ENCODE results near the gene ACTN4. TPM values are rescaled to one million over a fixed set of nuclear protein-coding genes. Genes with fewer than 3 reads are reported as not detected.
A peak's percentile ranks its signal among the peaks of the same experiment; 100 is the strongest.

Gene ACTN4
- total and polyA plus RNA-seq, 10 of the 15 experiments (the other 5 are each of a cell fraction or from before 2014, with no cell fraction given), result 2.4 to 293 (median 72.5) TPM

GRCh38 chr19:38684862-38685665 lies 37.6 kb downstream of the ACTN4 start (continued):
- TF ChIP-seq EZH2 (IDR thresholded peaks at IDR 0.05; ENCODE audit: borderline replicate concordance, control insufficient read depth, low read depth, low read length) (no peak), EGR1 (IDR thresholded peaks at IDR 0.05; ENCODE audit: borderline replicate concordance in 1 of 2, low read depth in 2 of 2, low read length in 2 of 2) (no peak)

- Histone ChIP-seq H4K20me1 (ENCODE audit: control insufficient read depth, insufficient read depth) (no peaks in the 10 kb centered on the region; the same call in 1 of the 2 replicates), H3K9ac (ENCODE audit: control insufficient read depth, insufficient read depth, low read length) (peak overlapping the region; percentile 13; the same call in 1 of the 2 replicates), H3K4me2 (ENCODE audit: control insufficient read depth, insufficient read depth) (peak overlapping the region; percentile 19), H3K4me3 (peak overlapping the region; percentile 12; the same call in 1 of the 2 replicates), H2AFZ (ENCODE audit: control insufficient read depth, low read depth, low read length) (no peak overlapping the region), H3K9me3 (replicated peaks; ENCODE audit: control insufficient read depth, insufficient read depth, low read length) (no peaks in the 10 kb centered on the region), H3K27ac (ENCODE audit: control insufficient read depth, insufficient read depth) (peak overlapping the region; percentile 70), H3K79me2 (ENCODE audit: control insufficient read depth, insufficient read depth, low read length) (peaks cover 72% of the 10 kb centered on the region), H3K27me3 (replicated peaks in 1 of 2; ENCODE audit: control insufficient read depth in 2 of 2, insufficient read depth in 2 of 2, low read length in 1 of 2) (no peaks in the 10 kb centered on the region), H3K4me1 (ENCODE audit: control insufficient read depth, insufficient read depth, low read length) (peaks cover 49% of the 10 kb centered on the region), H3K36me3 (ENCODE audit: control insufficient read depth in 2 of 2, insufficient read depth in 2 of 2, low read length in 1 of 2) (peaks cover 0 to 7% of the 10 kb centered on the region in 2 experiments; a peak in 2 of 4 replicates)
- no peak for DNase-seq (ENCODE audit: low read depth, low spot score)
- in situ Hi-C loops (cut with MboI) (no loop called here), intact Hi-C loops (cut with micrococcal nuclease; ENCODE audit: unreplicated experiment) (loop anchor here (5.0 kb wide), 1 partner anchor 39 kb away; the partner anchor contains the start of gene ACTN4)
- BruUV-seq (replicated peaks), result TSS peak; percentile 85
- ChIA-PET RAD21 (ENCODE audit: unreplicated experiment) (interaction anchor here (0.6 to 1.5 kb wide), 6 partner anchors 38 to 283 kb away, joined by 3 to 4 read pairs (median 4); partner anchors contain the start of genes ACTN4, EIF3K and FAM98C), CTCF (interaction anchor here (0.6 to 1.8 kb wide), 6 partner anchors 38 to 419 kb away, joined by 3 to 6 read pairs (median 4); partner anchors contain the start of gene ACTN4), POLR2A (interaction anchor here (0.6 to 1.7 kb wide), 6 partner anchors 8 to 311 kb away, joined by 3 to 8 read pairs (median 6); partner anchors contain the start of genes ACTN4, EIF3K and PSMD8), SMC1A (ENCODE audit: uncharacterized antibody, unreplicated experiment) (interaction anchor here (0.5 to 1.7 kb wide), 8 partner anchors 15 to 158 kb away, joined by 3 to 9 read pairs (median 4); partner anchors contain the start of gene ACTN4)
- TF ChIP-seq CTCF (IDR thresholded peaks at IDR 0.05 in 2 of 3, conservative IDR thresholded peaks at IDR 0.05 in 1 of 3; ENCODE audit: control insufficient read depth in 2 of 3, extremely low read depth in 1 of 3, insufficient read depth in 1 of 3, low read depth in 3 of 3, low read length in 3 of 3), result peak in 2 of 3 experiments; percentile 34 to 52; a peak in 4 of 6 replicates
- 0 out of 2 replicates have a peak, but pooled peaks have one; percentile 9 for TF ChIP-seq FOXM1 (IDR thresholded peaks at IDR 0.05; ENCODE audit: low read depth, low read length)
- no peak for TF ChIP-seq NRF1 (conservative IDR thresholded peaks at IDR 0.05; ENCODE audit: low read depth, low read length)
- TF ChIP-seq BHLHE40 (IDR thresholded peaks at IDR 0.05; ENCODE audit: borderline replicate concordance in 1 of 2, low read depth in 2 of 2, low read length in 1 of 2), result no peak
- peak; percentile 46; the same call in 1 of the 2 replicates for TF ChIP-seq EED (IDR thresholded peaks at IDR 0.05; ENCODE audit: low read depth)
- no peak for TF ChIP-seq EZH2 (IDR thresholded peaks at IDR 0.05; ENCODE audit: borderline replicate concordance, control insufficient read depth, low read depth, low read length)
- no peak for TF ChIP-seq TCF3 (IDR thresholded peaks at IDR 0.05; ENCODE audit: borderline replicate concordance, insufficient read depth, low read depth, low read length)
- TF ChIP-seq HDAC6 (IDR thresholded peaks at IDR 0.05; ENCODE audit: unreplicated experiment), result no peak
- no peak for TF ChIP-seq ZNF24 (IDR thresholded peaks at IDR 0.05)
- TF ChIP-seq YY1 (IDR thresholded peaks at IDR 0.05; ENCODE audit: low read depth, low read length), result no peak
- TF ChIP-seq SUPT20H (IDR thresholded peaks at IDR 0.05; ENCODE audit: borderline replicate concordance, control insufficient read depth, low read depth, low read length), result no peak
- 0 out of 2 replicates have a peak, but pooled peaks have one; percentile 3 for TF ChIP-seq RAD21 (IDR thresholded peaks at IDR 0.05; ENCODE audit: insufficient read depth, low read depth, low read length)
- peak in 1 of 2 experiments; percentile 12; a peak in 1 of 4 replicates for TF ChIP-seq IKZF2 (IDR thresholded peaks at IDR 0.05)
- peak; percentile 17; the same call in 1 of the 2 replicates for TF ChIP-seq CREB1 (IDR thresholded peaks at IDR 0.05; ENCODE audit: low read depth)
- FAIRE-seq, result no peak
- WGBS (ENCODE audit: insufficient coverage, insufficient replicate concordance, low lambda C conversion rate, missing lambda C conversion rate), result 18% methylated on average over 10 of the region's 10 CpGs
- ATAC-seq, result peak; percentile 52
Observed at GRCh38 chr19:38685666-38686529, 38.4 kb downstream of the ACTN4 start.

Data from GM12878 (cell line).